Measurements from ENCODE around the gene ANKDD1A.

The ANKDD1A gene

DNA sequence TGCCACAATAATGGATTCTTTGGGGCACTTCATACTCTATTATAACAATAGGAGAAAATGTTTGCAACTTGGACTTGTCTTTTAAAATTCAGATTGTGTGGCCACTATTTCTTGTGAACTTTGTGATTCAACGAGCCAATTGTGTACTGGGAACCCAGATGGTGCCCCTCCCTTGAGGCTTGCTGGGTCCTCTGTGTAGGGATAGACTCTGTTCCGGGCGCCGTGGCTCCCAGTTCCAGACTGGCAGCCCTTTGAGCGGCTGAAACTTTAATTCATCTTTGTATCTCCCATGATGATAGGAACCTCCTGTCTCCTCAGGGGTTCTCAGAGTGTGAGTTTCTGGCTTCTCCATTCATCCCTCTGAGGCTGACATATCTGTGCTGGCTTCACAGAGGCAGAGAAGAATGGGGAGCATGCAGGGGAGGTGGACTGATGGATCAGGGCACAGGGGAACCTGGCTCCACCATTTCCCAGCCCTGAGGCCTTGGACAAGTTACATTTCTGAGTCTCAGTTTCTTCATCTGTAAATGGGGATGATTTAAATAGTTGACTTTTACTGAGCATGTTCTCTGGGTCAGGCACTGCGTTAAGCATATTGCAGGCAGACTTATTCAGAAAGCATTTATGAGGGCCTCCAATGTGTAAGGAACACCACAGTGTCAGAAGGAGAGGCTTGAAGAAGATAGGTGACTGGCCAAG lies 15.2 kb upstream of the ANKDD1A start:
- Histone ChIP-seq H3K27ac (ENCODE audit: low read depth, low read length) (peak overlapping the region; percentile 84), H3K79me2 (ENCODE audit: control insufficient read depth, insufficient read depth, low read length, unreplicated experiment) (no peaks in the 10 kb centered on the region), H3K4me3 (ENCODE audit: low read depth, low read length) (0 out of 2 replicates have a peak overlapping the region, but pooled peaks have one; percentile 65), H3K27me3 (ENCODE audit: insufficient read depth, low read length) (no peaks in the 10 kb centered on the region), H2AFZ (ENCODE audit: low read length, unreplicated experiment) (no peak overlapping the region), H3K4me1 (ENCODE audit: control insufficient read depth, insufficient read depth, low read length, unreplicated experiment) (peaks cover 64% of the 10 kb centered on the region), H3K36me3 (ENCODE audit: insufficient read depth, low read length) (no peaks in the 10 kb centered on the region)

DNA sequence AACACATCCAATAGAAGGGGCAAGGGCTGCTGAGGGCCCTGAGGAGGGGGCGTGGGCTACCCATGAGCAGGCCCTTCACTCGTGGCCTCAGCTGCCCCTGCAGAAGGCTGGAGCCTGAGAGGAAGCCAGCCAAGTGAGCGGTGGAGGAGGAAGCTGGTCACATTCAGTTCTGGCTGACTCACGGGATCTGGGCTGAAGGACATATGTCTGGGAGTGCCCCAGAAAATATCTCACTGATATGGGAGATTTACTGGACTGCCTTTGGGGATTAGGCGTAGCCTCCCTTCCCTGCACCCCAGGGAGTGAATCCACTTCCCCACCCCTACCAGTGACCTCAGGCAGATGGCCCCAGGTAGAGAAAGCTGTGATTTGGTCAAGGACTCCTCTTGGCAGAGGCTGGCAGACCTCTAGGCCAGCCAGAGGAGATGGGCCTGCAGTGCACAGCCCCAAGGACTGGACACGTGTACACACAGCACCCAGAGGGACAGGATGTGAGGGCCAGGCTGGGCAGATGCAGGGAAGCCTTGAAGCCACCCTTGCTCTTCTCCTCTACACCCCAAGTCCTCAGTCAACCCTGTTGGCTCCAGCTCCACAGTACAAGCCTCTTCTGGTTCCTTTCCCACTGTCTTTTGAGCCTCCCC lies 14.2 kb upstream of the ANKDD1A start:
- no peaks in the 10 kb centered on the region for H3K79me2 ChIP-seq (ENCODE audit: control insufficient read depth, insufficient read depth, low read length, unreplicated experiment)
- H3K4me1 ChIP-seq (ENCODE audit: control insufficient read depth, insufficient read depth, low read length, unreplicated experiment), result peaks cover 58% of the 10 kb centered on the region
- peak overlapping the region; percentile 84 for H3K27ac ChIP-seq (ENCODE audit: low read depth, low read length)
- H3K36me3 ChIP-seq (ENCODE audit: insufficient read depth, low read length), result no peaks in the 10 kb centered on the region
- peak overlapping the region; percentile 33 for H2AFZ ChIP-seq (ENCODE audit: low read length, unreplicated experiment)
- H3K4me3 ChIP-seq (ENCODE audit: low read depth, low read length), result no peak overlapping the region
- H3K27me3 ChIP-seq (ENCODE audit: insufficient read depth, low read length), result no peaks in the 10 kb centered on the region

DNA sequence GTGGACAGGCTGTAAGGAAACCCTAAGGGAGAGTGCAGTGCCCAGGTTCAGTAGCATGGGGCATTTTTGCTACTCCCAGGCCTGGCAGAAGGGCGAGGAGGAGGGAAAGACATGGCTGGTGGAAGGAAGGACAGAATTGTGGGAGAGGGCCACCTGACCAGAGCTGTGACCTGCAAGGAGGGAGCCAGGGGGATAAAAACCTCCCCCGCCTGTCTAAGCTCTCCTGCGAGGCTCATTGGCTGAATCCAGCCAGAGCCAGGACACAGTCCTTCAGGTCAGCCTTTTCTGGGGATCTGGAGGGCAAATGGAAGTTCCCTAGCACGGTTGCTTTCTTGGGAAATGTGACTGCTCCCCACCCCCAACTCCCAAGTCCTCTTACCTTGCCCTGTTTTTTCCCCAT lies 13.3 kb upstream of the ANKDD1A start:
- Histone ChIP-seq H2AFZ (ENCODE audit: low read length, unreplicated experiment) (no peak overlapping the region), H3K36me3 (ENCODE audit: insufficient read depth, low read length) (no peaks in the 10 kb centered on the region), H3K27ac (ENCODE audit: low read depth, low read length) (peak overlapping the region; percentile 84), H3K27me3 (ENCODE audit: insufficient read depth, low read length) (no peaks in the 10 kb centered on the region), H3K79me2 (ENCODE audit: control insufficient read depth, insufficient read depth, low read length, unreplicated experiment) (no peaks in the 10 kb centered on the region), H3K4me1 (ENCODE audit: control insufficient read depth, insufficient read depth, low read length, unreplicated experiment) (peaks cover 54% of the 10 kb centered on the region), H3K4me3 (ENCODE audit: low read depth, low read length) (no peak overlapping the region)

DNA sequence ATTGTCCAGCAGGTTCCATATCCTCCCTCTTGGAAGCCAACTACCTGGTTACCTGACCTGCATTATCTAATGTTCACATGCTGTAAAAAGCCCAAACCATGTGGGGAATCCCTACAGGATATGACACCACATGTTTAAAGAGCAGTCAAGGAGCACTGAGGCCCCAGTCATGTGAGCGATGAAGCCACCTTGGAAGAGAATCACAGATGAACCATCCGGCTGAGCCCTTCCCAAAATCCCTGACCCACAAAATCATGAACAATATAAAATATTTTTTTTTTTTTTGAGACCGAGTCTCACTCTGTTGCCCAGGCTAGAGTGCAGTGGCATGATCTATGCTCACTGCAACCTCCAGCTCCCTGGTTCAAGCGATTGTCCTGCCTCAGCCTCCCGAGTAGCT lies 10.6 kb upstream of the ANKDD1A start:
- peaks cover 36% of the 10 kb centered on the region for H3K4me1 ChIP-seq (ENCODE audit: control insufficient read depth, insufficient read depth, low read length, unreplicated experiment)

DNA sequence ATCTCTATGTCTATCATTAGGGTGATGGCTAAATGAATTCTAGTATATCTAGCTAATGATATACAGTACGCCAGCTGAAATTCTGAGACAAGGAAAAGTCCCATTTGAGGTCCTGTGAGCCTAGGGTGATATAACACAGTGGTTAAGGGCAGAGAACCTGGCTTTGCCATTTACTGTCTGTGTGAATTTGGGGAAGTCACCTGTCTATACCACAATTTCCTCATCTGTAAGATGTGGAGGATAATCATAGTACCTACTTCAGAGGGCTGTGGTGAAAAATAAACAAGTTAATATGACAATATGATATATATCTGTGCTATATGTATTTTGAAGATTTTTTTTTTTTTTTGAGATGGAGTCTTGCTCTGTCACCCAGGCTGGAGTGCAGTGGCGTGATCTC lies 9.8 kb upstream of the ANKDD1A start:
- Histone ChIP-seq H3K79me2 (ENCODE audit: control insufficient read depth, insufficient read depth, low read length, unreplicated experiment) (no peaks in the 10 kb centered on the region), H3K27ac (ENCODE audit: low read depth, low read length) (no peak overlapping the region), H3K4me3 (ENCODE audit: low read depth, low read length) (no peak overlapping the region), H3K4me1 (ENCODE audit: control insufficient read depth, insufficient read depth, low read length, unreplicated experiment) (peaks cover 29% of the 10 kb centered on the region), H2AFZ (ENCODE audit: low read length, unreplicated experiment) (no peak overlapping the region), H3K27me3 (ENCODE audit: insufficient read depth, low read length) (no peaks in the 10 kb centered on the region), H3K36me3 (ENCODE audit: insufficient read depth, low read length) (no peaks in the 10 kb centered on the region)

More for the DNA sequence above, 10.6 kb upstream of the ANKDD1A start:
- no peaks in the 10 kb centered on the region for H3K27me3 ChIP-seq (ENCODE audit: insufficient read depth, low read length)
- no peak overlapping the region for H3K27ac ChIP-seq (ENCODE audit: low read depth, low read length)
- H2AFZ ChIP-seq (ENCODE audit: low read length, unreplicated experiment), result no peak overlapping the region
- no peaks in the 10 kb centered on the region for H3K36me3 ChIP-seq (ENCODE audit: insufficient read depth, low read length)
- no peaks in the 10 kb centered on the region for H3K79me2 ChIP-seq (ENCODE audit: control insufficient read depth, insufficient read depth, low read length, unreplicated experiment)
- no peak overlapping the region for H3K4me3 ChIP-seq (ENCODE audit: low read depth, low read length)

DNA sequence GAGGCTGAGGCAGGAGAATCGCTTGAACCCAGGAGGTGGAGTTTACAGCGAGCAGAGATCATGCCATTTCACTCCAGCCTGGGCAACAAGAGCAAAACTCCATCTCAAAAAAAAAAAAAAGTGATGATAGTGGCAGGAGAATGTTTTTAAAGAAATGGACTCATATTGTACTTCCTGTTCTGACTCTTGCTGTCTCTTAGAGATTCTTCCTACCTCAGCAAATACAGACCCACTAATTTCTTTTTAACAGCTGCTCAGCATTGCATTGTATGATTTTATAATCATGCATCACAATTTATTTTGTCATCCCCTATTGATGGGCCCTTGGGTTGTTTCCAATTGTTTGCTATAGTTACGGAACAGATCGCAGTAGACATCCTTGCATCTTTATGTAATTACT lies 8.8 kb upstream of the ANKDD1A start:
- Histone ChIP-seq H2AFZ (ENCODE audit: low read length, unreplicated experiment) (no peak overlapping the region), H3K27ac (ENCODE audit: low read depth, low read length) (no peak overlapping the region), H3K4me3 (ENCODE audit: low read depth, low read length) (no peak overlapping the region), H3K4me1 (ENCODE audit: control insufficient read depth, insufficient read depth, low read length, unreplicated experiment) (peaks cover 19% of the 10 kb centered on the region), H3K36me3 (ENCODE audit: insufficient read depth, low read length) (no peaks in the 10 kb centered on the region), H3K79me2 (ENCODE audit: control insufficient read depth, insufficient read depth, low read length, unreplicated experiment) (no peaks in the 10 kb centered on the region), H3K27me3 (ENCODE audit: insufficient read depth, low read length) (no peaks in the 10 kb centered on the region)

DNA sequence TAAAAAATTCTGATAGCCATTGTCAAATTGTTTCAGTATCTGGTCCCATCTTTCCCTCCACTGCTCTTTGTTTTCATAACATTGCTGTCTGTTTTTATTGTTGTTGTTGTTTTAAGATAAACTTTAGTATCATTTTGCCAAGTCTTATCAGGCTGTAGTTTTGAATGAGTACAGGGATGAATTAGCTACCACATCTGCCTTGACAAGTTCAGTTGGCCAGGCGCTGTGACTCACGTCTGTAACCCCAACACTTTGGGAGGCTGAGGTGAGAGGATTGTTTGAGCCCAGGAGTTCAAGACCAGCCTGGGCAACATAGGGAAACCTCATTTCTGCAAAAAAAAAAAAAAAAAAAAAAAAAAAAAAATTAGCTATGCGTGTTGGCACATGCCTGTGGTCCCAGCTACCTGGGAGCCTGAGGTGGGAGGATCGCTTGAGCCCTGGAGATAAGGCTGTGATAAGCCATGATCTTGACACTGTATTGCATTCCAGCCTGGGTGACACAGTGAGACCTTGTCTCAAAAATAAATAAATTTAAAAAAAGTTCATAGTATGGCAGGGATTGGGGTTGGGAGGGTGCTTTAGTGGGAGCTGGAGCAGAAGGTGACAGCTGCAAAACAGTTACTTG lies 8.3 kb upstream of the ANKDD1A start:
- H3K4me3 ChIP-seq (ENCODE audit: low read depth, low read length), result no peak overlapping the region
- H3K27ac ChIP-seq (ENCODE audit: low read depth, low read length), result no peak overlapping the region
- H3K36me3 ChIP-seq (ENCODE audit: insufficient read depth, low read length), result no peaks in the 10 kb centered on the region
- no peaks in the 10 kb centered on the region for H3K79me2 ChIP-seq (ENCODE audit: control insufficient read depth, insufficient read depth, low read length, unreplicated experiment)
- H2AFZ ChIP-seq (ENCODE audit: low read length, unreplicated experiment), result no peak overlapping the region
- peaks cover 13% of the 10 kb centered on the region for H3K4me1 ChIP-seq (ENCODE audit: control insufficient read depth, insufficient read depth, low read length, unreplicated experiment)
- H3K27me3 ChIP-seq (ENCODE audit: insufficient read depth, low read length), result no peaks in the 10 kb centered on the region

DNA sequence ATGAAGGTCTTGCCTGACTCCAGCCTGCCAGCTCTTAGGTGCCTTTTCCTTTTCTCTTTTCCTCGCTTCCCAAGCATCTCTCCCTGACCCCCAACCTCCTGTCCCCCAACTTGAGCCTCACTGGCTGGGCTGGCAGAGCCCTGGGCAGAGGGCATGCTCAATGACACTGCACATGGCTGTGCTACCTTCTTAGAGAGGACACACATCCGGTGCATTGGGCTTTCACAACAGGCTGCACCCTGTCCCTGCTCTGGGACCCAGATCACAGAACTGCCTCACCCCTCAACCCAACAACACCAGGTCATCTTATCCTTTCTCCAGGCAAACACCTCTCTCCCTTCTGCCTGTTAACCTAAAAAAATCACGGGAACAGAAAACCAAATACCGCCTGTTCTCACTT lies 7.5 kb upstream of the ANKDD1A start:
- Histone ChIP-seq H3K79me2 (ENCODE audit: control insufficient read depth, insufficient read depth, low read length, unreplicated experiment) (no peaks in the 10 kb centered on the region), H3K36me3 (ENCODE audit: insufficient read depth, low read length) (no peaks in the 10 kb centered on the region), H3K4me1 (ENCODE audit: control insufficient read depth, insufficient read depth, low read length, unreplicated experiment) (peaks cover 7% of the 10 kb centered on the region), H3K4me3 (ENCODE audit: low read depth, low read length) (no peak overlapping the region), H3K27me3 (ENCODE audit: insufficient read depth, low read length) (no peaks in the 10 kb centered on the region), H3K27ac (ENCODE audit: low read depth, low read length) (no peak overlapping the region), H2AFZ (ENCODE audit: low read length, unreplicated experiment) (no peak overlapping the region)

DNA sequence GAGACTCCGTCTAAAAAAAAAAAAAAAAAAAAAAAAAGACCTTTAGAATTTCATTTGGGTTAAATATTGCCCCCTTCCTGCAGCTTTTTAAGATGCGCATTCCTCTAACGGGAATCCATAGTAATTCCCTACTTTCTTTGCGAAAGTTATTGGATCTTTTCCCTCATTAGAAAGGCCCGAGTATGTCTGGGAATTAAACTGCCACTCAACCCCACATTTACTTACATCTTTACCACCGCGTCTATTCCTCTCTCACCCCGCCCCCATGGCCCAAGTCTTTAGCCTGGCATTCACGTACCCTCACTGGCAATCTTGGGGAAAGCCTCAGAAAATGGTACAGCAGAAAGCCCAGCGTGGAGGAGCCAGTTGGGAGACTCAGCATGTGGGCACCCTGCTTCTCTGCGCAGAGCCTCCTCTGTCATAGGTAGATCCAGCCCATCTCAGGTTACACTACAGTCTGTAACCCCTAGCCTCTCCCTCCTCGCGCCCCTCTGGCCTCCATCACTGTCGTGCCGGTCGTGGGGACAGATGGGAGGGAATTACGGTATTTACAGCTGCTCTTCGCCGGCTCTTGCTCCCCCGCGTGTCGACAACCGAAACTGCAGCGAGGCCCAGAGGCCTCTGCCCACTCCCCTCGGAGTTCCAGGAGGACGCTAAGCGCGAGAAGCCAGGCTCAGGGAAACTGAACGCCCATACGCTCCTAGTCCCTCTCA lies 6.4 kb upstream of the ANKDD1A start:
- 0 out of 2 replicates have a peak overlapping the region, but pooled peaks have one; percentile 1 for H3K27ac ChIP-seq (ENCODE audit: low read depth, low read length)
- H3K4me1 ChIP-seq (ENCODE audit: control insufficient read depth, insufficient read depth, low read length, unreplicated experiment), result peaks cover 6% of the 10 kb centered on the region
- H3K27me3 ChIP-seq (ENCODE audit: insufficient read depth, low read length), result no peaks in the 10 kb centered on the region
- no peaks in the 10 kb centered on the region for H3K36me3 ChIP-seq (ENCODE audit: insufficient read depth, low read length)
- H3K79me2 ChIP-seq (ENCODE audit: control insufficient read depth, insufficient read depth, low read length, unreplicated experiment), result no peaks in the 10 kb centered on the region
- peak overlapping the region; percentile 99 for H2AFZ ChIP-seq (ENCODE audit: low read length, unreplicated experiment)
- H3K4me3 ChIP-seq (ENCODE audit: low read depth, low read length), result peak overlapping the region; percentile 67

DNA sequence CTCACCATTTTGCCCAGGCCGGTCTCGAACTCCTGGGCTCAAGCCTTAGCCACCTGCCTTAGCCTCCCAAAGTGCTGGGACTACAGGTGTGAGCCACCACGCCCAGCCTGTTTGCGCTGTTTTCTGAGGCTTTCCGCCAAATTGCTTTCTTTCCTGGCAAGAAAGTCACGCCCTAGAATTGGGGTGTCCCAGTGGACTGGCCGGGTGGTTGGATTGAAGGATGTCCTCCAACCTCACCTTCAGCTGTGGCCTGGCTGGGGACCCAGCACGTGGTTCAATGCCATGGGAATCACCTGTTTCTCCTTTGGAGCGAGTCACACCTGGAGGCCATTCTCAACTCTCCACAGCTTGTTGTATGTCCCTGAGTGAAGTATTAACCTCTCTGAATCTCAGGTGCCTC lies 5.8 kb upstream of the ANKDD1A start:
- Histone ChIP-seq H3K36me3 (ENCODE audit: insufficient read depth, low read length) (no peaks in the 10 kb centered on the region), H2AFZ (ENCODE audit: low read length, unreplicated experiment) (no peak overlapping the region), H3K27me3 (ENCODE audit: insufficient read depth, low read length) (no peaks in the 10 kb centered on the region), H3K4me3 (ENCODE audit: low read depth, low read length) (no peak overlapping the region), H3K79me2 (ENCODE audit: control insufficient read depth, insufficient read depth, low read length, unreplicated experiment) (no peaks in the 10 kb centered on the region), H3K4me1 (ENCODE audit: control insufficient read depth, insufficient read depth, low read length, unreplicated experiment) (peaks cover 6% of the 10 kb centered on the region), H3K27ac (ENCODE audit: low read depth, low read length) (no peak overlapping the region)

Measured in ACC112 (cell line).